ENCODE data around the gene SLC25A21.

GRCh38 chr14:37122288-37122687, 50.1 kb downstream of the SLC25A21 start:
- TF ChIP-seq CTCF (IDR thresholded peaks at IDR 0.05) (no peak), POLR2A (IDR thresholded peaks at IDR 0.05) (no peak), EP300 (IDR thresholded peaks at IDR 0.05) (no peak)

Measured in suprapubic skin (tissue), 3 donors.